Central memory CD8-positive, alpha-beta T cell (primary cell): ENCODE data around the gene NKAIN2.
"Not testable (repeated sequence)": the region's sequence is repeated elsewhere in the genome, so short reads cannot be mapped to it uniquely, and the experiment has no call there.

Experiments
- ATAC-seq: fragments of 150-1000 bp; cut with Tn5 transposase; replicated peaks from 2 replicates; pipeline ENCODE4 v1.10.0; 2022; ENCODE audit warnings: mild to moderate bottlenecking, moderate FRiP score, moderate number of reproducible peaks; ENCODE audit not compliant: poor library complexity, severe bottlenecking; ENCODE audit errors: extremely low read depth
- DNase-seq, 2 donors: peaks; one replicate each; pipeline ENCODE4 v3.0.0; 2021; ENCODE audit warnings: low spot score in 2 of 2
- H3K27ac Mint-ChIP-seq: one replicate; pipeline ENCODE4 v1.8.0; 2022; ENCODE audit warnings: low read depth, mild to moderate bottlenecking, moderate library complexity, mixed read lengths
- H3K27me3 Mint-ChIP-seq: one replicate; pipeline ENCODE4 v1.8.0; 2022; ENCODE audit warnings: mixed read lengths
- H3K36me3 Mint-ChIP-seq: one replicate; pipeline ENCODE4 v1.8.0; 2022; ENCODE audit warnings: mild to moderate bottlenecking, moderate library complexity, mixed read lengths; ENCODE audit not compliant: insufficient read depth
- H3K4me1 Mint-ChIP-seq: one replicate; pipeline ENCODE4 v1.8.0; 2022; ENCODE audit warnings: mixed read lengths
- H3K4me3 Mint-ChIP-seq: one replicate; pipeline ENCODE4 v1.8.0; 2022; ENCODE audit warnings: mild to moderate bottlenecking, moderate library complexity, mixed read lengths
- H3K9me3 Mint-ChIP-seq: one replicate; pipeline ENCODE4 v1.8.0; 2022; ENCODE audit warnings: mixed read lengths

NKAIN2 gene

GRCh38 chr6:123904228-123904627 lies 100.6 kb downstream of the NKAIN2 start:
- Mint-ChIP-seq H3K4me1 (no peaks in the 10 kb centered on the region), H3K27me3 (no peaks in the 10 kb centered on the region), H3K4me3 (no peak overlapping the region), H3K9me3 (peaks cover 3% of the 10 kb centered on the region), H3K36me3 (no peaks in the 10 kb centered on the region), H3K27ac (no peak overlapping the region)
- no peak for DNase-seq
- ATAC-seq: no peak

- ATAC-seq: no peak
- H3K36me3 Mint-ChIP-seq: no peaks in the 10 kb centered on the region
- no peaks in the 10 kb centered on the region for H3K9me3 Mint-ChIP-seq
- no peak overlapping the region for H3K4me3 Mint-ChIP-seq
- no peaks in the 10 kb centered on the region for H3K27me3 Mint-ChIP-seq
- DNase-seq: no peak
- no peaks in the 10 kb centered on the region for H3K4me1 Mint-ChIP-seq
- no peak overlapping the region for H3K27ac Mint-ChIP-seq
Observed at GRCh38 chr6:123908797-123909196, 105.1 kb downstream of the NKAIN2 start.

- DNase-seq (no peak), ATAC-seq (no peak)
- Mint-ChIP-seq H3K27me3 (no peaks in the 10 kb centered on the region), H3K36me3 (no peaks in the 10 kb centered on the region), H3K9me3 (peaks cover under 1% of the 10 kb centered on the region), H3K27ac (no peak overlapping the region), H3K4me1 (no peaks in the 10 kb centered on the region), H3K4me3 (no peak overlapping the region)
Observed at GRCh38 chr6:123909989-123910388, 106.3 kb downstream of the NKAIN2 start.

GRCh38 chr6:123913863-123914262 lies 110.2 kb downstream of the NKAIN2 start:
- no peak overlapping the region for H3K27ac Mint-ChIP-seq
- H3K27me3 Mint-ChIP-seq: no peaks in the 10 kb centered on the region
- H3K36me3 Mint-ChIP-seq: no peaks in the 10 kb centered on the region
- DNase-seq (no peak), ATAC-seq (no peak)
- no peak overlapping the region for H3K4me3 Mint-ChIP-seq
- H3K9me3 Mint-ChIP-seq: peaks cover 11% of the 10 kb centered on the region
- no peaks in the 10 kb centered on the region for H3K4me1 Mint-ChIP-seq

GRCh38 chr6:123923379-123923778 lies 119.7 kb downstream of the NKAIN2 start:
- not testable (repeated sequence) for H3K27me3 Mint-ChIP-seq, H3K36me3 Mint-ChIP-seq, H3K27ac Mint-ChIP-seq, H3K4me3 Mint-ChIP-seq, H3K4me1 Mint-ChIP-seq, DNase-seq, ATAC-seq
- H3K9me3 Mint-ChIP-seq: peaks cover 15% of the 10 kb centered on the region

GRCh38 chr6:123925350-123925749 lies 121.7 kb downstream of the NKAIN2 start:
- H3K27ac Mint-ChIP-seq: no peak overlapping the region
- ATAC-seq (no peak), DNase-seq (no peak)
- no peak overlapping the region for H3K4me3 Mint-ChIP-seq
- H3K36me3 Mint-ChIP-seq: no peaks in the 10 kb centered on the region
- peaks cover 15% of the 10 kb centered on the region for H3K9me3 Mint-ChIP-seq
- H3K4me1 Mint-ChIP-seq: no peaks in the 10 kb centered on the region
- H3K27me3 Mint-ChIP-seq: no peaks in the 10 kb centered on the region

- Mint-ChIP-seq H3K4me3 (no peak overlapping the region), H3K36me3 (no peaks in the 10 kb centered on the region), H3K4me1 (no peaks in the 10 kb centered on the region), H3K27ac (no peak overlapping the region), H3K9me3 (peaks cover 15% of the 10 kb centered on the region), H3K27me3 (no peaks in the 10 kb centered on the region)
- DNase-seq (no peak), ATAC-seq (no peak)
Observed at GRCh38 chr6:123925842-123926399, 122.3 kb downstream of the NKAIN2 start.

GRCh38 chr6:123928529-123928928 lies 124.9 kb downstream of the NKAIN2 start:
- H3K4me3 Mint-ChIP-seq: no peak overlapping the region
- H3K4me1 Mint-ChIP-seq: no peaks in the 10 kb centered on the region
- no peak overlapping the region for H3K27ac Mint-ChIP-seq
- H3K27me3 Mint-ChIP-seq: no peaks in the 10 kb centered on the region
- no peak for DNase-seq
- H3K36me3 Mint-ChIP-seq: no peaks in the 10 kb centered on the region
- no peak for ATAC-seq
- H3K9me3 Mint-ChIP-seq: peaks cover 15% of the 10 kb centered on the region

- H3K36me3 Mint-ChIP-seq: no peaks in the 10 kb centered on the region
- H3K27me3 Mint-ChIP-seq: no peaks in the 10 kb centered on the region
Observed at GRCh38 chr6:123931928-123932327, 128.3 kb downstream of the NKAIN2 start.

GRCh38 chr6:123940551-123940950 lies 136.9 kb downstream of the NKAIN2 start:
- Mint-ChIP-seq H3K27ac (no peak overlapping the region), H3K4me1 (no peaks in the 10 kb centered on the region), H3K4me3 (no peak overlapping the region), H3K9me3 (peaks cover 10% of the 10 kb centered on the region), H3K36me3 (no peaks in the 10 kb centered on the region), H3K27me3 (no peaks in the 10 kb centered on the region)
- ATAC-seq (no peak), DNase-seq (no peak)

More at GRCh38 chr6:123931928-123932327, 128.3 kb downstream of the NKAIN2 start:
- Mint-ChIP-seq H3K4me3 (no peak overlapping the region), H3K9me3 (peaks cover 17% of the 10 kb centered on the region), H3K27ac (no peak overlapping the region), H3K4me1 (no peaks in the 10 kb centered on the region)
- DNase-seq (no peak), ATAC-seq (no peak)

GRCh38 chr6:123941855-123942254 lies 138.2 kb downstream of the NKAIN2 start:
- H3K36me3 Mint-ChIP-seq: no peaks in the 10 kb centered on the region
- DNase-seq (no peak), ATAC-seq (no peak)
- peaks cover 4% of the 10 kb centered on the region for H3K9me3 Mint-ChIP-seq
- no peak overlapping the region for H3K4me3 Mint-ChIP-seq
- no peak overlapping the region for H3K27ac Mint-ChIP-seq
- no peaks in the 10 kb centered on the region for H3K4me1 Mint-ChIP-seq
- H3K27me3 Mint-ChIP-seq: no peaks in the 10 kb centered on the region

GRCh38 chr6:123945386-123945785 lies 141.7 kb downstream of the NKAIN2 start:
- no peak for DNase-seq
- Mint-ChIP-seq H3K4me3 (no peak overlapping the region), H3K4me1 (no peaks in the 10 kb centered on the region), H3K27me3 (no peaks in the 10 kb centered on the region), H3K9me3 (peaks cover 13% of the 10 kb centered on the region), H3K27ac (no peak overlapping the region), H3K36me3 (no peaks in the 10 kb centered on the region)
- ATAC-seq: no peak

GRCh38 chr6:123953920-123954319 lies 150.3 kb downstream of the NKAIN2 start:
- no peak overlapping the region for H3K4me3 Mint-ChIP-seq

More at GRCh38 chr6:123953920-123954319, 150.3 kb downstream of the NKAIN2 start:
- Mint-ChIP-seq H3K27ac (no peak overlapping the region), H3K4me1 (no peaks in the 10 kb centered on the region), H3K9me3 (peaks cover 19% of the 10 kb centered on the region), H3K36me3 (no peaks in the 10 kb centered on the region), H3K27me3 (no peaks in the 10 kb centered on the region)
- ATAC-seq (no peak), DNase-seq (no peak)
